Forelimb muscle (tissue), 1 donor: ENCODE data around the gene TSPAN32. TPM values are rescaled to one million over a fixed set of nuclear protein-coding genes. Genes with fewer than 3 reads are reported as not detected.
A peak's percentile ranks its signal among the peaks of the same experiment; 100 is the strongest.

Source experiments
- DNase-seq: peaks from one replicate; pipeline ENCODE4 v3.0.0-alpha.2; 2013; ENCODE audit warnings: low read depth
- polyA plus RNA-seq: library from polyadenylated mRNA; unstranded; fragments of 120-200 nt; gene quantifications from one replicate; pipeline ENCODE4 v1.2.1, GENCODE V29; 2013; ENCODE audit not compliant: insufficient read length

The TSPAN32 gene
- polyA plus RNA-seq, 1 donor, result 3.0 TPM

DNA sequence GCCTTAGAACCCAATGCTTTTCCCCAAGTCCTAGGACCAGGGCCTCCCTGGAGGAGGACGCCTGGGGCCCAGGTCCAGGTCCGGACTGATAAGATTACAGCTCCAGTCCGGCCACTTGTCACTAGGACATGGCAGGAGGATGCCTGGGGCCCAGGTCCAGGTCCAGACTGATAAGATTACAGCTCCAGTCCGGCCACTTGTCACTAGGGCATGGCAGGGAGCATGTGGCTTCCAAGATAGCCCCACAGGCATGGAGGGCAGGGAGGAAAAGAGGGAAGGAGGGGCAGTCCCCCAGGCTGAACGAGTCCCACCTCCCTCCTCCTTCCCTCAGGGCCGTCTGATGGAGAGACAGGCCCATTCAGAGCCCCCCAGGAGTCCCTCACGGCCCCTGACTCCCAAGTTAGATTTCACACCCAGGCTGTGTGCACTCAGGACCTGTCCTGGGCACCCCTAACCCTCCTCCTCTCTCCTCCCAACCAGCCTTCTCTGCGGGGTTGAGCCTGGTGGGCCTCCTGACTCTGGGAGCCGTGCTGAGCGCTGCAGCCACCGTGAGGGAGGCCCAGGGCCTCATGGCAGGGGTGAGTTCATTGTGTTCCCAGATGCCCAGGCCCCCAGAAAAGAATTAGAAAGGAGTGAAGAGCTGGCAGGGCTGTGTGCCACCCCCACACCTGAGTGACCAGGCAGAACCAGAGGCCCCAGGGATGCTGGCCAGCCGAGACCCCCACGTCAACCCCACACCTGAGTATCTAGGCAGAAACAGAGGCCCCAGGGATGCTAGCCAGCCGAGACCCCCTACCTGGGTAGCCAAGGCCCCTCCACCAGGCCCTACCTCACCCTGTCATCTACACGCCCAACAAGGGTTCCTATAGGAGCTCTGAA, 2.1 kb downstream of the TSPAN32 start:
- DNase-seq, result no peak

DNA sequence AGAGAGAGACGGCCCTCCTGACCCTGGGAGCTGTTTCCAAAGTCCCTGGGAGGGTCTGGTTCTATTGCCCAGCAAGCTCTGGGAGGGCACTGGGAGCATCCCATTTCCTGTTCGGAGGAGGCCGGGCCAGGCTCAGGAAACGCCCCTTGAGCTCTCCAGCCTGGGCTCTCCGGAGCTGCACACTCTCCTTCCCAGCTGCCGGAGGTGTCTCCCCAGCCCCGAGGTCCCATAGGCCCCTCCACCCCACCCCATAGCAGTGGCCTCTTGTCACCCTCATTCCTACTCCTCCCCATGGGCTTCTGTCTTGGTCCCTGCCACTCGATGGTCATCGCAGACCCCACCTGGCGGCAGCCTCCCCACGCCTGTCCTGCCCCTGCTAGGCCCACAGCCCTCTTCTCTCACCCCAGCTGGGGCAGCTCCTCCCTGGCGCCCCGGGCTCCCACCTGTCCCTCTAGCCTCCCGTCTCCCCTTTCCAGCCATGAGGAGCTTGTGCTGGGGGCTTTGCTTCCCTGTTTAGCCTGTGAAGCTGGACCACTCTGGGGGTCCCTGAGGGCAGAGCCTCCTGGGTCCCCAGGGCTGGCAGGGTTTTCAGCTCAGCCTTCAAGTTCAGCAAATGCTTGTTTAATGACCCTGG, 2.8 kb downstream of the TSPAN32 start:
- no peak for DNase-seq

DNA sequence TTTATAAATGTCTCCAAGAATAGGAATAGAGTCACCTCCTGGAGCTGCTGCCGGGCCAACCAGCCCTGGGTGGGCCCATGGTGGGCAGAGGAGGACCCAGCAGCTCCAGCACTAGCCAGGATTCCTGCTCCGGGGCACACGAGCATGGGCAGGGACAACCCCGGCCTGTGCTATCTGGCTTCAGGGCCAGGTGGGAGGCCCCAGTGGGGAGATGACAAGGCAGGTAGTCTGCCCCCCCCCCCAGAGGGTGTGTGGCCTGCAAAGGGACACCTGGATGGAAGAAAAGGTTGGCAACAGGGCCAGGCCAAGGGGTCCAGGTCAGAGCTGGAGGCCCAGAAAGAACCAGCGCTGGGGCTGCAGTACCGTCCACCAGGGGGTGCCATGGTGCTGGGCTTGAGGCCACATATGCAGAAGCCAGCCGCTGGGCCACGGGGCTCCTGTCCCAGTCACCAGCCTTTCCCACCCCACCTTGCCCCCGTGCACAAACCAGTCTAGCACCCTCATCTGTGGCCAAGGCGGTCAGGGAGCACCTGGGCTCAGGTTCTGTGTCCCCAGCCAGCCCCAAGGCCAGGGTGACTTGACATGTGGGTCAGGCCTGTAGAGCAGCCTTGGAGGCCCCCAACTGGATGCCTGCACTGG, 3.4 kb downstream of the TSPAN32 start:
- no peak for DNase-seq

DNA sequence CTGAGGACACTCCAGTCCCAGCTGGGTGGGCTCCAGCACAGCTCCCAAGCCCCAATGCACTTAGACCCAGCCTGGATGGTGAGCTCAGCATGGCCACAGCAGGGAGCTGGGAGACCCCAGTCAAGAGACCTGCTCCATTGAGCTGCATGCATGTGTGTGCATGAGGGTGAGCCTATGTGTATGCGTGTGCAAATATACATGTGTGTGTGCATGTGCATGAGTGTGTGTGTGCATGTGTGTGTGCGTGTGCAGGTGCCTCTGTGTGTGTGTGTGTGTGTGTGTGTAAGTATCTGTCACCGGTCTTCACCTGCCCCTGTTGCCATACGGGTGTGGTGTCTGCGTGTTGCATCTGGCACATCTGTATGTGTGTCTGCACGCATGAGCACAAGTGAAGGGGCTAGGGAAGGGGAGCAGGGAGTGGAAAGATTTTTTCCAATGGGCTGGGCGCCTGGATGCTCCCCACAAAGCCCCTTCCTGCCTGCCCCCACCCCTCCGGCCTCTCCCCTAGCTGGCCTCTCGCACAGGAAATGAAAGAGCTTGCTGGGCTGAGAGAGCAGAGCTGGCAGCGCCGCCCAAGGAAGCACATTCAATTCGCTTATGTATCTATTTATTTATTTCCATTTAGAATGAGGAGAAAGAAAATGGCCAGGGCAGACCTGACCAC, 4.1 kb downstream of the TSPAN32 start:
- peak; percentile 65 for DNase-seq

DNA sequence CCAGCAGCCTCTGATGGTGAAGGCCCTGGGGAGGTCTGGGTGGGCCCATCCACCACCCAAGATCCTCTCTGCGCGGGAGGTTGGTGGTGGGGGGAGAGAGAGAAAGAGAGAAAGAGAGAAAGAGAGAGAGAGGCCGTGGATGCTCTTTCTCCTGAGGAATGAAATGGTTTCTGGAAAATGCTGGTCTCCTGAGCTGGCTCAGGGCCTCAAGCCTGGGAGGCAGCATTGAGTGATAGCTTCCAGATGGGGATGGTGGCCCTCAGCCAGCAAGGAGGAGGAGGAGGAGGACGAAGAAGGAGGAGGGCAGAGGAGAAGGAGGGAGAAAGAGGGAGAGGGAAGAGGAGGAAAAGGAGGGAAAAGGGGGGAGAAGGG, 4.6 kb downstream of the TSPAN32 start:
- DNase-seq, result peak; percentile 86

DNA sequence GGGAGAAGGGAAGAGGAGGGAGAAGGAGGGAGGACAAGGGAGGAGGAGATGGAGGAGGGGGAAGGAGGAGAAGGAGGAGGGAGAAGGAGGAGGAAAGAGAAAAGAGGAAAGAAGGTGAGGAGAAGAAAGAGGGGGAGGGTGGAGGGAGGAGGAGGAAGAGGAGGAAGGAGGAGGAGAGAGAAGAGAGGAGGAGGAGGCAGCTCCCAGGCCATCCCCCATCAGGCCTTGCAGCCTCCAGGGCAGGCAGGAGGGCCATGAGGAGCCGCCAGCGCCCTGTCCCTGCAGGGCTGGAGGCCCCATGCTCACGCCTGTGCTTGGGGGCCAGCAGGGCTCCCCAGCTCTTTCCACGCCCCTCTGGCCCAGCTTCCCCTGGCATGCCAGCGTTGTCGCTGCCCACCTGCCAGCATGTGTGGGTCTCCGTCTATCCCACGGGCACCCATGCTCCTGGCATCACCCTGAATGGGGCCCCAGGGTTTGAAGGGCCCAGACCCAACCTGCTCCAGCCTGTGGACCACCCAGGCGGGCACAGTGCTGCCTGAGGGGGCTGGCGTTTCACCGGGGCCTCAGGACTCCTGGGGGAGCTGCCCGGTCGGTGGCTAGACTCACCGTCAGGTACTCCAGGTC, 5.2 kb downstream of the TSPAN32 start:
- no peak for DNase-seq

DNA sequence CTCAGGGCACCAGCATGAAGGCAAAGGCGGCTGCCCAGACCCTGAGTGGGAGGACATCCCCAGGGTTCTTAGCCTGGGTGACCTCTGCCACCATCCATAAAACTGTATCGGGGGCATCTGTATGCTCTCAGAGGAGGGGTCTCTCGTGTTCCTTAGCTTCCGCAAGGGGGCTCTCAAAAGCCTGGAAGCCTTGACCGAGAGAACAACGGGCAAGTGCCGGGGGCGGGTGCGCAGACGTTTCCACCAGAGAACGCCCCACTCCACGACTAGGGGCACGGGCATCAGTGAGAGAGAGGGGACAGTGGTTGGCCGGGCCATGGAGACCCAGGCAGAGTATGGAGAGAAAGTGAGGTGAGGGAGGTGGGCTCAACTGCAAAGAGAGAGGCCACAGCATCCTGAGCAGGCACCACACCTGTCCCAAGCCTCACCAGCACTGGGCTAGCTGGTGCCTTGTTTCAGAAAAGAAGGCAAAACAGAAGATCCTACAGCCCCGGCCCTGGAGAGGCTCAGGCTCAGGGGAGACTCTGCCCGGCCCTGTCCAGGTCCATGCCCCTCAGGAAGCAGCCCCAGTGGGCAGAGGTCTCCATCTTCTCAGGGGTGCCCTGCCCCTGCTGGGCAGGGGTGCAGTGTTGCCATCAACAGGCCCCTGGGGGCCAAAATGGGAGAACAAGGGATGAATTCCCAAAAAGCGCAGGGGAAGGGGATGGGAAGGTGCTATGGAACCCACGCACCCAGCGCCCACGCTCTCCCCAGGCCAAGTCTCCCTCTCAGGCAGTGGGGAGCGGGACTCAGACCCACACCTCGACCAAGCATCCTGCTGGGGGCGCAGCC, 5.9 kb downstream of the TSPAN32 start:
- DNase-seq, result no peak

DNA sequence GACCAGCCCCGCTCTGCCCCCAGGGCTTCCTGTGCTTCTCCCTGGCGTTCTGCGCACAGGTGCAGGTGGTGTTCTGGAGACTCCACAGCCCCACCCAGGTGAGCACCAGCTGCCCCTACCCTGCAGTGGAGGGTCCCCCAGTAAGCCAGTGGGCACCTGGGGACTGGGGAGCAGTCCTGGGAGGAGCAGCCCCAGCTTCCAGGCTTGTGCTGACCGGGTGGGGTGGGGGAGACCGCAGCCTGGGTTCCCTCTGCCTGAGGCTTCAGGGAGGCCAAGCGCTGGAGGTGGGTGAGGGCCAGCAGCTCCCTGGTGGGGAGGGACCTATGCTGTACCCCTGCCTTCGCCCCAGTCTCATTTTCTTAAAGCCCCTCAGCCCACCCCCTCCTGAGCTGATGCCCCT, 6.9 kb downstream of the TSPAN32 start:
- DNase-seq, result no peak

DNA sequence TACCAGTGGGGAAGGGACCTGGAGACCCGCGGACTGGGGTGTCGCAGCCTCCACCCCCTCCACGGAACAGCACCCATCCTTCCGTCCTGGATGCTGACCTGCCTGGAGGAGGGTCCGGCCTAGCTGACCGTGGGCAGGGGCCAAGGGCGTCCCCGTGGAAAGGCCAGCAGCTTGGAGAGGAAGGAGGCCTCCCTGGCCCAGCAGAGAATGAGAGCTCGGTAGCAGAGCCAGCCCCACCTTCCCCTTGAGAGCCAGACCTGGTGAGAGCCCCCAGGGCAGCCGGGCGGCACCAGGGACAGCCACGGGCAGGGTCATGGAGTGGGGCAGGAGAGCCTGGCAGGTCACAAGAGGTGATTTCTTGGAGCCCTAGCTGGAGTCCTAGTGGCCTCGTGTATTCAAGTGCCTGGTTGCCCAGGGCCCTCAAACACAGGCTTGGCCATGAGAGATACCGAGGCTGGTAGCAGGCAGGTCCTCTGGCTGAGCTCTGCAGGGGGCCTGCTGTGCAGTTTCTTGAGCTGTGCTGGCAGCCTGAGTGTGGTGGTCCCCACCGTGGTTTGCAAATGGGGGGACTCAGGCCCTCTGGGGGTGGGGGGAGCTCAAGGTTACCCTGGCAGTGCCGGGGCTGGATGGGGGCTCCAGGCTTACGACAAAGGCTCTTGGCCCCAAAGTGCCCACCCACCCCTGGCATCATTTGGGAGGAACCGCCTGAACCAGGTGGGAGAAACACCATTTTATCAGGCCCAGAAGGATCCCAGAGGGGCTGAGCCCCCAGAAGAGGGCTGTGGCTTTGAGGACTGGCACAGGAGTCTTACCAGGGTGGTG, 7.6 kb downstream of the TSPAN32 start:
- DNase-seq, result no peak

DNA sequence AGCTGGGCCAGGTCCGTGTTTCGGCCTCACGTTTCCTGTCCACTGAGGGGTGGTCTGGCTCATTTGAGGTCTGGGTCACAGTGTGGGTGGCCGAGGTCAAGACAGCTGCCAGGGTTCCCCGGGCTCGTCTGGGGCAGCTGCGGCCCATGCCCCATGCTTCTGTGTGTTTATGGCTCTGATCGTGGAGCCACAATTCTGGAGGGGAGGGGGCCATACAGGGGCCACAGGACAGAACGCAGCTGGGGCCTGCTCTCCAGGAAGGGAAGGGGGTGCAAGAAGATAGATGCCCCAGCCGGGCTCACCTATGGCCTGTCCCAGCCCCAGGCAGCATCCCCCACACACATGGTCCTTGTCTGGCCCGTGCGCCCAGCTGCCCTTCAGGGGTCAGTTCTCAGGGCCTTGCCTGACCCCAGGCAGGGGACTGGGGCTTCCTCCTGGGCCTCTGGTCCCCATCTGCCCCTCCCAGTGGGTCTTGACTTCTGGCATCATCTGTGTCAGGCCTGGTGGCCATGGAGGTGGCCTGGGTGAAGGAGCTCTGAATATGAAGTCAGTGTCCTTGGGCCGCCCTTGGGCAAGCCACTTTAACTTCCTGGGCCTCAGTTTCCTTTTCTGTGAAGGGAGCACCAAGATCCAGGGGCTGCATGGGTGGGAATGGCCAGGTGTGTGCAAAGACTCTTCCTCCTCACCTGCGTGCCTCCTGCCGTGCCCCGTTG, 8.4 kb downstream of the TSPAN32 start:
- DNase-seq, result no peak

DNA sequence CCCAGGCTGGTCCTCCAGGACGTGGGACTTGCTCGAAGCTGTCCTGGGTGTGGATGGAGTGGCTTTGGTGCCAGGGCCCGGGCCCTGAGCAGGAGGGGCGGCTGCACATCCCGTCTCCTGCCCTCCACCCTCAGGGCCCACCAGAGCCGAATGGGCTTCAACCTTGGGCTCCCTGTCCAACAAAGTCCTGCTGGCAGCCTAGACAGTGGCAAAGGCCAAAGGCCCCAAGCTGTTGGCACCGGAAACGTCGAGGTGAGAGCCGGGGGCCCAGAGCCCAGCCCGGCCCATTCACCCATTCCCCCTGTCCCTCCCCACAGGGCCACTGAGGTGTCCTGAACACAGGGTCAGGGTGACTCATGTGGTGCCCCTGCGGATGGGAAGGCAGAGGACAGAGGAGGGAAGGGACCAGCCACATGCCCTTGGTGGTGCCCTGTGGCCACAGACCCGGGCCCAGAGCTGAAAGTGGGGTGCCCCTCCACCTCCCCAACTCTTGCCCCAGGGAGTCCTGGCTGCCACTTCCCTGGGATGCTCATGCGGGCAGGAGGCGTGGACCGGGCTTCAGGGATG, 9.1 kb downstream of the TSPAN32 start:
- DNase-seq, result no peak

DNA sequence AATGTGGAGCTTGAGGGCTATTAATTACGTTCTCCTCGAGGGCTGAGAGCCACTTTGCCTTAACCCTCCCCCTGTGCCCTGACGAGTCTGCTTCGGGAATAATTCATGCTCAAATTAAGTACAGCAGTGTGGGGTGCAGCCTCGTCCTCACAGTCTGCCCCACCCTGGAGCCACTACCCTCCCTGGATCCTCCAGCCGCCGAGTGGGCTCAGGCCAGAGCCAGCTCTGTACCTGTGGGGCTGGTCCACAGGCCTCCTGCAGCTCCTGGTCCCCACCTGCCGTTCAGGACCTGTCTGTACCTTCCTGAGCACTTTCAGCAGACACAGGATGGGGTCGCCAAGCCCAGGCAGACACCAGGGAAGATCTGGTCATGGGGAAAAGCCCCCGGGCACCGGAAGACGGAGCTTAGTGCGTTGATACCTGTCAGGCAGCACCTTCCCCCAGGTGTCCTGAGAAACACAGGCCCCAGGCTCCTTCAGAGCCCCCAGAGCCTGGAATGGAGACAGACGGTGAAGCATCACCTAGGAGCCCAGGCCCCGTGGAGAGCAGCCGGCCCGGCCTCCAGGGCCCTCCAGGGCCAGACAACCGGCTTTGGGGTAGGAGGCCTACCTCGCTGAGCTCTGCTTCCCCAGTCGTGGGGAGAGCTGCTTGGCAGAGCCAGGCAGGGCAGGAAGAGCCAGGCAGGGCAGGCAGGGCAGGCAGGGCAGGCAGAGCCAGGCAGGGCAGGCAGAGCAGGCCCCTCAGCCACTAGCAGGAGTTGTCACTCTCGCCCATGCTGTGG, 9.7 kb downstream of the TSPAN32 start:
- no peak for DNase-seq

DNA sequence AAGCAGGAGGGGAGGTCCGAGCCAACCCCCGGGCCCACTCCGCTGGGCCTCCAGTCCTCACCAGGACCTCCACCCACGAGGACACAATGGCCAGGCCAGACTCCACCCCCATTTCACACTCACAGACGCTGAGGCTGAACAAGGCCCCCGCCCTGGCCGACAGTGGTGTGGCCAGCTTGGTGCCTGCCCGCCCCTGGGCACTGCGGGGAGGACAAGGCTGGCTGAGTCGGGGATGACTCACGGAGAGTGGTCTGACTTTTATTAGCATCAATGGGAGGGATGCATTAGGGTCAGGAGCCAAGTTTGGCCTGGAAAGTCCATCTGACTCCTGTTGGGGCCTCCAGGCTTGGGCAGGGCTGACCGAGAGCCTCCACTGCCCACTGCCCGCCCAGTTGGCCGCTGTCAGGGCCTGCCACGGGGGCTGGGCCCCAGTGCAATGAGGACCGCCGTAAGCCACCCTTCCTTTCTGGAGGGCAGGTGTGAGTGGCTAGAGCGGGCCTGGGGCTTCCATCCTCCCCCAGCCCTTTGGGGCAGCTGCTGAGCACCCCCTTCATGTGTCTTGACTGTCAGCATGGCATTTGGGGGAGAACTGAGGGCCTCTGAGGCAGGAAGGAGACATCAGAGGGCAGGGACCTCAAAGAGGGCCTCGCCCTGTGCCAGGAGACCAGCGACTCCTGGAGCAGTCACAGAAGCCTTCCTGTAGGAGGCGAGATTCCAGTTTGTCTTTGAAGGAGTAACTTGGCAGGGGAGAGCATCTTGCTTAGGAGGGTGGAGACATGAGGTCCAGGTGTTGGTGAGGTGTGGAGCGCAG, 10.6 kb downstream of the TSPAN32 start:
- DNase-seq, result no peak

DNA sequence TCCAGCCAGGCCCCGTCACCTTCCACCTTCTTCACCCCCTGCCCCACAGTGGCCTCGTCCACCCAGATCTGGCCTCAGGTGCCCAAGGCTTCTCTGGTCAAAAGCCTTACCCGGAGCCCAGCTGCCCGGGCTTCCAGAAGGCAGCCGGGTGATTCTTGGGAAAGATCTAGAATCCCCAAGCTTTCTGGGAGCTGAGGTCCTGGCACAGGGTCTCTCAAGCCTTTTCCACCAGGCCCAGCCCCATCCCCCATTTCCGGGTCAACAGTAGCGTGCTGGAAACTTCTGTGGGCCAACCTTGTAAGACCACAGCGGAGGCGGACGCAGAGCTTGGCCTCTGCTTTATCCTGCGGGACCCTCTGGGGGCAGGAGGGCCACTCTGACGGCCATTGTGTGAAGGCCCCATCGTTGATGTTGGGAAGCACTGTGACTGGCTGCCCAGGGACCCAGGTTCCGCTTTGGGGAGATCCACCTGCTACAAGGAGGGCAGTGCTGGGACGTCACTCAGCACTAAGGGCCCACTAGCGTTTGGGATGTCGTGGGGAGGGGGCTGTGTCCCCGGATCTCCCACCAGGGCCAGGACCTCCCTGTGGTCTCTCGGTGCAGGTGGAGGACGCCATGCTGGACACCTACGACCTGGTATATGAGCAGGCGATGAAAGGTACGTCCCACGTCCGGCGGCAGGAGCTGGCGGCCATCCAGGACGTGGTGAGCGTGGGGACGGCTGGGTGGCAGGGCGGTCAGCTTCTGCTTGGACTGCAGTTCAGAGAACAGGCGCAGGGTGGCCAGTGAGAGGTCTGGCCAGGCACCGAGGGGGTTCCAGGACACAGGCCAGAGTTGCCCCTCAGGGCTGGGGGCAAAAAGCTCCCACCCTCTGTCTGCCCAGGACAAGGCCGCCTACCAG, 11.5 kb downstream of the TSPAN32 start:
- no peak for DNase-seq

DNA sequence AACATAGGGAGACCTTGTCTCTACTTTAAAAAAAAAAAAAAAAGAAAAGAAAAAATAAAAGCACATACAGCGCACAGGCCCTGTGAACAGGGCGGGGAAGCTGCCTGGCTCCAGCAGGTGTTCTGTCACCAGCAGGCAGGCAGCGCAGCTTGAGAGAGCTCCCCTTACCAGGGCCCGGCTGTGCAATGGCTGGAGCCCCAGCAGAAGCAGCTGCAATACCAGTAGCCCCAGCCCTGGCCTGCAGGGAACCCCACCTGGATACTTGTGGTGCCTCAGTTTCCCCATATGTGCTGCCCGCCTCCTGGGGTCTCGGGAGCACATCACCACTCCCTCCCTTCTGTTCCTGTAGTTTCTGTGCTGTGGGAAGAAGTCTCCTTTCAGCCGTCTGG, 12.3 kb downstream of the TSPAN32 start:
- no peak for DNase-seq
